NCI-H187 treated with DMSO at 0.1 percent for 48 hours (cell line): ENCODE data around the gene PRDM7.
"Not testable (repeated sequence)": the region's sequence is repeated elsewhere in the genome, so short reads cannot be mapped to it uniquely, and the experiment has no call there.

Experiments used
- DNase-seq: peaks from one replicate; lab custom pipeline; 2025; lab: John Stamatoyannopoulos, UW

PRDM7 gene

DNA sequence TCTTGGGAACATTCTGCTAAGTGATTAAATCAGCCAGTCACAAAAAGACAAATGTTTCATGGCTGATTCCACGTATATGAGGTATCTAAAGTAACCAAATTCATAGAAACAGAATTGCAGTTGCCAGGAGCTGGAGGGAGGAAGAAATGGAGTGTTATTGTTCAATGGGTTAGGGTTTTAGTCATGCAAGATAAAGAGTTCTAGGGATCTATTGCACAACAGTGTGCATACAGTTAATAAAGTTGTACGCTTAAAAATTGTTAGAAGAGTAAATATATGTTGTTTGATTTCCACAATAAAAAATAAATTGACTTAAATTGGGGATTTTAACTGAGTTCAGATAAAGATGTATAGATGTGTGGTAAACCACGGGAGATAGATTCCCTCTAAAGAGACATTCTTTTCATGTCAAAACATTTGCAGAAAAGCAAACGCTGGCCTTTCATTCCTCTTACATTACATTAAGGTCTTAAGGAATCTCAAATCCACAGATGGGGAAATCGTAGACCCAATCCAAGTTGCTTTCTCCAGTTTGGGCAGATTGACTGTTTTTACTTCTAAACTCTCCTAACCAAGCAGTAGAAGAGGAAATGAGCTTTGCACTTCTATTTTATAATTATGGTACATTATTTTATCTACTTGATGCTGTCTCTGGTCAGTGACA, 4.6 kb downstream of the PRDM7 start:
- no peak for DNase-seq

GRCh38 chr16:90070440-90070839, 6.7 kb downstream of the PRDM7 start:
- no peak for DNase-seq

- no peak for DNase-seq
Measured at GRCh38 chr16:90061437-90061836, 15.7 kb downstream of the PRDM7 start.

DNA sequence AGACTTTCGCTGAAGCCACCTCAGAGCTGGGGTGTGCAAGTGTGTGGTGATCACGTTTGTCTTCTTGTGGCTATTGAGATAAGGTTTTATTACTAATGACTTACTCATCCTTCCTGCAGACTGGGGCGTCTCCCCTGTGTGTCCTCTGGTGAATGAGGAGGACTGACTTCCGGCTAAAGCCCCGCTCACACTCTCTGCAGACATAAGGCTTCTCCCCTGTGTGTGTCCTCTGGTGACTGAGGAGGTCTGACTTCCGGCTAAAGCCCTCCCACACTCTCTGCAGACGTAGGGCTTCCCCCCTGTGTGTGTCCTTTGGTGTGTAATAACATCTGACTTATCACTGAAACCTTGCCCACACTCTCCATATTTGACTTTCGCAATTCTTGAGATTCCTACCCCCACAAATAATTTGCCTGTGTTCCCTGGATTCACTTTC, 19.4 kb downstream of the PRDM7 start:
- DNase-seq: no peak

DNA sequence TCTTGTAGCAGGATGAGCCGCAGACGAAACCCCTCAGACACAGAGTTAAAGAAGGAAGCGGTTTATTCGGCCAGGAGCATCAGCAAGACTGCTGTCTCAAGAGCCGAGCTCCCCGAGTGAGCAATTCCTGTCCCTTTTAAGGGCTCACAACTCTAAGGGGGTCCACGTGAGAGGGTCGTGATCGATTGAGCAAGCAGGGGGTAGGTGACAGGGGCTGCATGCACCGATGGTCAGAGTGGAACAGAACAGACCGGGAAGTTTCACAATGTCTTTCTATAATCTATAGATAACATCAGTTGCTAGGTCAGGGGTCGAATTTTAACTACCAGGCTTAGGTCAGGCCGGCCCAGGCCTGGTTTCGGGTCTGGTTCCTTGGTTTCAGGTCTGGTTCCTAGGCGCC, 20.6 kb downstream of the PRDM7 start:
- DNase-seq: not testable (repeated sequence)

DNA sequence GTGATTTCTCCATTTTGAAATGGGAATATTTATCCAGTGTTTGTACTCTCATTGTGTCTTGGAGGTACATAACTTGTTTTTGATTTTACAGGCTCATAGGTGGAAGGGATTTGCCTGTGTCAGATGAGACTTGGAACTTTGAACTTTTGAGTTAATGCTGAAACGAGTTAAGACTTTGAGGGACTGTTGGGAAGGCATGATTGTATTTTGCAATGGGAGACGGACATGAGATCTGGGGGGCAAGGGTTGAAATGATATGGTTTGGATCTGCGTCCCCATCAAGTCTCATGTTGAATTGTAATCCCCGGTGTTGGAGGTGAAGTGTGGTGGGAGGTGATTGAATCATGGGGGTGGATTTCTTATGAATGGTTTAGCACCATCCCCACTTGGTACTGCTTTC, 21.8 kb downstream of the PRDM7 start:
- DNase-seq: no peak

DNA sequence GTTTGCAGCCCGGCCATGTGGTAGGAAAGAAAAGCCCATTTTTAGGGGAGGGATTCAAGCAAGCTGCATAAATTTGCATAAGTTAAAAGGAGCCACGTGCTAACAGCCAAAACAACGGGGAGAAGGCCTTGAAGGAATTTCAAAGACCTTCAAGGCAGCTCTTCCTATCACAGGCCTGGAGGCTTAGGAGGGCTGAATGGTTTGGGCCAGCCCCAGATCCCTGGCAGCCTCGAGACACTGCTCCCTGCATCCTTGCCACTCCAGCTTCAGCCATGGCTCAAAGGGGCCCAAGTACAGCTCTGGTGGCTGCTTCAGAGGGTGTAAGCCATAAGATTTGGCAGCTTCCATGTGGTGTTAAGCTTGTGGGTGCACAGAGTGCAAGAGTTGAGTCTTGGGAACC, 22.6 kb downstream of the PRDM7 start:
- DNase-seq: no peak

DNA sequence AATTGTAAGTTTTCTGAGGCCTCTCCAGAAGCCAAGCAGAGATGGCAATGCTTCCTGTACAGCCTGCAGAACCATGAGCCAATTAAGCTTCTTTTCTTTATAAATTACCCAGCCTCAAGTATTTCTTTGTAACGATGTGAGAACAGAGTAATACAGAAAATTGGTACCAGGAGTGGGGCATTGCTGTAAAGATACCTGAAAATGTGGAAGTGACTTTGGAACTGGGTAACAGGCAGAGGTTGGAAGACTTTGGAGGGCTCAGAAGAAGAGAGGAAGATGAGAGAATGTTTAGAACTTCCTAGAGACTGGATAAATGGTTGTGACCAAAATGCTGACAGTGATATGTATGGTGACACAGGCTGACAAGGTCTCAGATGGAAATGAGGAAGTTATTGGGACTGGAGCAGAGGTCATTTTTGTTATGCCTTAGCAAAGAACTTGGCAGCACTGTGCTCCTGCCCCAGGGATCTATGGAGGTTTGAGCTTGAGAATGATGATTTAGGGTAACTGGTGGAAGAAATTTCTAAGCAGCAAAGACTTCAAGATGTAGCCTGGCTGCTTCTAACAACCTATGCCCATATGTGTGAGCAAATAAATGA, 23.1 kb downstream of the PRDM7 start:
- no peak for DNase-seq

DNA sequence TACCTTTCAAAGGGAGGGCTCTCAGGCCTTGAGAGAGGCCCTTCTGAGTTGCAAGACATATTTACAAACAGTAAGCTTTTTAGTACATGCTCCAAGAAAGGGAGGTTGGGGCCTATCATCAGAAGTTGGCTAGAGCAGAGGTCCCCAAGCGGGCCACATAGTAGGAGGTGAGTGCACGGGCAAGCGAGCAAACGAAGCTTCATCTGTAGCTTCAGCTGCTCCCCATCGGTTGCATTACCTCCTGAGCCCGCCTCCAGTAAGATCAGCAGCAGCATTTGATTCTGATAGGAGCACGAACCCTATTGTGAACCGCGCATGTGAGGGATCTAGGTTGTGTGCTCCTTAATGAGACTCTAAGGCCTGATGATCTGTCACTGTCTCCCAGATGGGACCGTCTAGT, 26.2 kb downstream of the PRDM7 start:
- DNase-seq: no peak

DNA sequence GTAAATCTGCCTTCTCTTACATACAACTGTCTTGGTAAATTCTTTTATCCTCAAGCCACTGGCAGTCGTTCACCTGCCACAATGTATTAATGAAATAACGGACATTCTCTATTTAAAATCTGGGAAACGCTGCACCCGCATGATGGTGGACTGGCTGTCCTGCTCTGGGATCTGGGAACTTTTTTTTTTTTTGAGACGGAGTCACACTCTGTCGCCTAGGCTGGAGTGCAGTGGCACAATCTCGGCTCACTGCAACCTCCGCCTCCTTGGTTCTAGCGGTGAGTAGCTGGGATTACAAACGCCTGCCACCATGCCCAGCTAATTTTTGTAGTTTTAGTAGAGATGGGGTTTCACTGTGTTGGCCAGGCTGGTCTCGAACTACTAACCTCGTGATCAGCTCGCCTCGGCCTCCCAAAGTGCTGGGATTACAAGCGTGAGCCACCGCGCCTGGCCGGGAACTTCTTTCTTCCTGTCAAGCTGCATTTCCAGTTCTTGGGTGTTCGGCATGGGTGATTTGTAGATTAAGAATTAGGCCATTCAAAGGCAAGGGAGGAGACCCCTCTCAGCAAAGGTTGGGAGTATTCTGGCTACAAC, 28.3 kb downstream of the PRDM7 start:
- DNase-seq: no peak

DNA sequence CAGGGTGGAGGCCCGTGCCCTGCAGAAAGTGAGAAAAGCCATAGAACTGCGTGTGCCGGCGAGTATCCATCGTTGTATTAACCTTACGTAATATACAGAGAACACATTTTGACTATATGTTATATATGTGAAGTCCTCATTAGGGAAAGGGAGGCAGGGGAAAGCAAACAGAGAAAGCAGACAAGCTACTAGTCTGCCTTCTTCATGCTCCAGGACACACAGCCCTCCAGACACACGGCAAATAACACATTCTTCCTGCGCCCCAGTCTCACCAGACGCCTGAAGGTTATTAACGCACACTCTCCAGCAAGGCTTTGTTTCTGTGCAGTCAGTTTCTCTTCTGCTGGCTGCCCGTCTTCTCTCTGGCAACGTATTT, 28.8 kb downstream of the PRDM7 start:
- DNase-seq: no peak

DNA sequence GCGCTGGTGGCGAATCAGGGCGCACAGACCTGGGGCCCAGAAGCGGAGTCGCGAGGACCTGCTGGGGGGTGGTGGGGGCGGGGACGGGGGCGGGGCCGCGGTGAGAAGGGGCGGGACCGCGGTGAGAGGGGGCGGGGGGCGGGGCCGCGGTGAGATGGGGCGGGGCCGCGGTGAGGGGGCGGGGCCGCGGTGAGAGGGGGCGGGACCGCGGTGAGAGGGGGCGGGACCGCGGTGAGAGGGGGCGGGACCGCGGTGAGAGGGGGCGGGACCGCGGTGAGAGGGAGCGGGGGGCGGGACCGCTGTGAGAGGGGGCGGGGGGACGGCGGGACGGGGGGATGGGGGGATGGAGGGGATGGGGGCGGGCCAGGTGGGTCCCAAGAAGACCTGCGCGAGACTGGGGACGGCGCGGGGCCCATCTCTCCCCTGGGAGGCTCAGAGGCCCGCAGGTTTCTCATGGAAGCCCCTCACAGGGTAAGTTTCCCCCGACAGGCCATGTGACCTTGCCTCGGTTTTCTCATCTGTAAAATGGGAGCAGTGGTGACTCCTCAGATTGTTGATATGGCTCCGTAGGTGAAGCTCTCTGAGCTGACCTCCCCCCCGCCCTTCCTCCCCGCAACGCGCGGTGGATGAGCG, 29.3 kb downstream of the PRDM7 start:
- DNase-seq: no peak

DNA sequence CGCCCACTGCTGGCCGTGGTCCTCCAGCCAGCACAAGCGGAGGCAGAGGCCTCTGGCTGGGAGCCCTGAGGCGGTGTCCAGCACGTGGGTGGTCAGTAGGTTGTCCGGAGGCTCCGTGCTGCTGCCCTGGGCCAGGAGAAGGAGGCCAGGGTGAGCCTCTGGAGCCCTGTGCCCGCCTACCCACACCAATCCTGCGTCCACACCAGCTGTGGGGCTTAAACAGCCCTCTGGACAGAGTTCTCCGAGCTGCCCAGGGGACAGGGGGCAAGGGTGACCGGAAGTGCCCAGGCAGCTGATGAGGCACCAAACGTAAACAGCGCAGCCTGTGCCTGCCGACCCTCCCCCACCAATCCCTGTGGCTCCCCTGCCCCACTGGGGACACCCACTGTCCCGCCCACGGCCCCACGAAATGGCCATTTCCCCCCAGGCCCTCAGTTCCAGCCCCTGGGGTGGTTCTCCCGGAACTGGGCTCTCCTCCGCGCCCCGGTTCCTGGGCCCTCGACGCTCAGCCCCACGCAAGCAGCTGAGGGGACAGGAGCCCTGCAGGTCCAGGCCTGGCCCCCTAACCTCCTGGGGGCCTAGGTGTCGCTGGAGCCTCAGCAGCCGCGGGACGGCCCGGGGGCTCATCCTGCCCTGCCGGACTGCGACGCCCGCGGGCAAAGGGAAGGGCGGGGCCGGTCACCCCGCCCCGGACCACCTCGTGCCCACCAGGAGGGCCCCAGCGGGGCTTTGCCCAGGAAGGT, 30.0 kb downstream of the PRDM7 start:
- DNase-seq: no peak

GRCh38 chr16:90046122-90046970, 30.8 kb downstream of the PRDM7 start:
- DNase-seq: no peak

GRCh38 chr16:90044111-90044551, 33.0 kb downstream of the PRDM7 start:
- DNase-seq: no peak

GRCh38 chr16:90043526-90043925, 33.6 kb downstream of the PRDM7 start:
- no peak for DNase-seq

- no peak for DNase-seq
Measured at GRCh38 chr16:90042946-90043514, 34.1 kb downstream of the PRDM7 start.

DNA sequence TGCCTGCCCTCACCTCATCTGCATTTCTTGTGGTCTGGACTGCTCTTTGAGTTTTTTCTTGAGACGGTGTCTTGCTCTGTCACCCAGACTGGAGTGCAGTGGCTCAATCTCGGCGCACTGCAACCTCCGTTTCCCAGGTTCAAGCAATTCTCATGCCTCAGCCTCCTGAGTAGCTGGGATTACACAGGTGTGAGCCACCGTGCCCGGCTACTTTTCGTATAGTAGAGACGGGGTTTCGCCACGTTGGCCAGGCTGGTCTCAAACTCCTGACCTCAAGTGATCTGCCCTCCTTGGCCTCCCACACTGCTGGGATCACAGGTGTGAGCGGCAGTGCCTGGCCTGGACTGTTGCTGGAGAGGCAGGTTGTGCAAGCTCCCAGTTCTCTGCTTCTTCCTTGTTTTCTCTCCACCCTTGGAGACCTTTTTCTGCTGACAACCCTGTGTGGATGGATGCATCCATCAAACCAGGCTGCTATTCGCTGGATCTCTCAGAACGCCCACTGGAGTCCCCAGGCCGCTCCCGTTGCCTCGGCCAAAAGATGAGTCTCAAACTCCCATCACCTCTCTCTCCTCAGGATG, 35.1 kb downstream of the PRDM7 start:
- DNase-seq: no peak

DNA sequence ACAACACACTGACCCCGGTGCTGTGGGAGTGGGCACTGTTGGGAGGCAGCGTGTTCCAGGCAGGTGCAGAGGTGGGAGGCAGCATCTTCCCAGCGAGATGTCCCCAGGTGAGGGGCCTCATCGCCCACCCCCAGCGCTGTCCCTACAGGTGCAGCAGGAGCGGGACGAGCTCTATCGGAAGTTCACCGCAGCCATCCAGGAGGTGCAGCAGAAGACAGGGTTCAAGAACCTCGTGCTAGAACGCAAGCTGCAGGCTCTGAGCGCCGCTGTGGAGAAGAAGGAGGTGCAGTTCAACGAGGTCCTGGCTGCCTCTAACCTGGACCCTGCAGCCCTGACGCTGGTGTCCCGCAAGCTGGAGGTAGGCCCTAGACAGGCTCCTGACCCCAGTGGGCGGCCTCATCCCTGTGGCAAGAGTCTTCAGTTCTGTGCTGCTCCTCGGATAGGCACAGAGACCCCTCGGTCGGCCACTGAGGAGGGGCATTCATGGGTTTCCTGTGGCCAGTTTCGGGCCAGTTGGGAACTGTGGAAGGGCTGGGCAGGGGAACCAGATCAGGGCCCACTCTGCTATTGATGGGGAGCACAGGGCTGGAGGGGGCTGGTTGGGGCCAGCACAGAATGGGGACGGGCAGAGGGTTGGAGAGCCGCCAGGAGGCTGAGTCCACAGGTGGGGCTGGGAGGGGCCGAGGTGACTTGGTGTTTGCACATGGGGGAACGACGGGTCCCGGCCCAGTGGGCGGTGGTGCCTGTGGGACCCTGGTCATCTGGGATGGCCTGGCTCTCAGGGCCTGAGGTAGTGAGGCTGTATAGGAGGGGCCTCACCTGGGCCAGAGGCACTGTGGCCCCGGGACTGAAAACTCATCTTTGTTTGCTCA, 36.7 kb downstream of the PRDM7 start:
- DNase-seq: no peak

- no peak for DNase-seq
Measured at GRCh38 chr16:90037276-90037675, 39.9 kb downstream of the PRDM7 start.
